GM10847 (cell line): ENCODE results near the gene PARP11.

Experiments
- POLR2A ChIP-seq: IDR thresholded peaks from 2 replicates; pipeline ENCODE4 v1.6.1; 2011; ENCODE audit not compliant: insufficient read length; ENCODE audit errors: extremely low read depth

The PARP11 gene

DNA sequence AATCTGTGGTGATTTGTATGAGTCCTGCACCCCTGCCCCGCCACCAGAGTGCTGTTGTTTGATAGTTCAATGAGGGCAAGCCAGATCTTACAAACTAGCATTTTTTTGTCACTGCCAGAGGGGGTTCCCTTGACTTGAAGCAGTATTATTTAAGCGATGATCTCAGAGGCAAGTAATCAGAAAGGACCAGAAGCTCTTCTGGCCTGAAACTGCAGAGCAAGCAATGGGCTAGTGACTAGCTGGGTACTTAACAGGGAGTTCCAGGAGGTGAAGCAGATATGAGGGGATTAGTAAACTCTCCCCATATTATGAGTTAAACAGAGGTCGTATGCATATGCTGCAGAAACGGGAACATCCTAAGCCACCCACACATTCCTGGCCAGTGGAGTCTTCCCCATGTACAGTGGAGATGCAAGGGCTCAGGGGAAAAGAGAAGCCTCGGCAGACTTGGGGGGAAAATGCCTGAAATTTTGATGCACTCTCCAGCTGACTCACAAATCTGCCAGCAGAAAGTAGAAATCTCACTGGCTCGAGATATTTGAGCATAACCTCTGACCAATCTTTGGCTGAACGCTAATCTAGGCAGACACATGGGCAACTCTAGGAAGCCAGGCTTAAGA is 112.0 kb downstream of the PARP11 start:
- no peak for TF ChIP-seq POLR2A

DNA sequence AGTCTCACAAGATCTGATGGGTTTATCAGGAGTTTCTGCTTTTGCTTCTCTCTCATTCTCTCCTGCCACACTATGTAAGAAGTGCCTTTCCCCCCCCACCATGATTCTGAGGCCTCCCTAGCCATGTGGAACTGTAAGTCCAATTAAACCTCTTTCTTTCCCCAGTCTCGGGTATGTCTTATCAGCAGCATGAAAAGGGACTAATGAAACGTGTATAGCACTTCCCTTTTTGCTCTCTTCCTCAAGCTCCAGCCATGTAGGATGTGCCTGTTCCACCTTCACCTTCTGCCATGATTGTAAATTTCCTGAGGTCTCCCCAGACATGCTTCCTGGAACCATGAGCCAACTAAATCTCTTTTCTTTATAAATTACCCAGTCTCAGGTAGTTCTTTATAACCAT is 113.3 kb downstream of the PARP11 start:
- TF ChIP-seq POLR2A, result no peak
